HG03103 (cell line): ENCODE data around the gene SURF2.
A peak's percentile ranks its signal among the peaks of the same experiment; 100 is the strongest.
"Not testable (repeated sequence)": the region's sequence is repeated elsewhere in the genome, so short reads cannot be mapped to it uniquely, and the experiment has no call there.

Experiments used
- ATAC-seq: cut with Tn5 transposase; IDR thresholded peaks from one replicate; pipeline ENCODE4 v1.9.1; 2021; ENCODE audit warnings: low read depth; ENCODE audit not compliant: unreplicated experiment

Gene SURF2

DNA sequence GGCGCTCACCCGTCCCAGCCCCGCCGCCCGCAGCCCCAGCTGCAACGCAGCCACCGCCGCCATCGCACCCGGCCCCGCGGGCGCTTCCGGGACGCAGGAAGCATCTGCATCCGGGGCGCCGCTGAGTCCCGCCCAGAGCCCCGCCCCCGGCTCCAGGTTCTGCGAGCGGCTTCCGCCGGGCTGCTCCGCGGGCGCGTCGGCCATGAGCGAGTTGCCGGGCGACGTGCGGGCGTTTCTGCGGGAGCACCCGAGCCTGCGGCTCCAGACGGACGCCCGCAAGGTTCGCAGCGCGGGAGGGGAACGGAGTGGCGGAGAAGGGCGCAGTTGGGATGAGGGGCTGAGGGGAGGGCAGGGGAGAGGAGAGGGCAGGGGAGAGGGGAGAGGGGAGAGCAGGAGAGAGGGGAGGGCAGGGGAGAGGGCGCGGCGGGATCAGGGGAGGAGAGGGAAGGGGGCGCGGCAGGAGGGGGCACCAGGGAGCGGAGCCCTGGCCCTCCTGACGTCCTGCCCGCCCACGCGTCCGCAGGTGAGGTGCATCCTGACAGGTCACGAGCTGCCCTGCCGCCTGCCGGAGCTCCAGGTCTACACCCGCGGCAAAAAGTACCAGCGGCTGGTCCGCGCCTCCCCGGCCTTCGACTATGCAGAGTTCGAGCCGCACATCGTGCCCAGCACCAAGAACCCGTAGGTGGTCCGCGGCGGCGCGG lies at the start of gene SURF2, which contains the start of gene SURF1:
TSS of gene SURF2 (plus strand) at position 160 of the 701 bp plus-strand sequence. CDS start at position 203, 43 bp downstream.
TSS of gene SURF1 (minus strand) at position 97 of the 701 bp plus-strand sequence. CDS start at position 63, 34 bp downstream.
- peak; percentile 67 for ATAC-seq

DNA sequence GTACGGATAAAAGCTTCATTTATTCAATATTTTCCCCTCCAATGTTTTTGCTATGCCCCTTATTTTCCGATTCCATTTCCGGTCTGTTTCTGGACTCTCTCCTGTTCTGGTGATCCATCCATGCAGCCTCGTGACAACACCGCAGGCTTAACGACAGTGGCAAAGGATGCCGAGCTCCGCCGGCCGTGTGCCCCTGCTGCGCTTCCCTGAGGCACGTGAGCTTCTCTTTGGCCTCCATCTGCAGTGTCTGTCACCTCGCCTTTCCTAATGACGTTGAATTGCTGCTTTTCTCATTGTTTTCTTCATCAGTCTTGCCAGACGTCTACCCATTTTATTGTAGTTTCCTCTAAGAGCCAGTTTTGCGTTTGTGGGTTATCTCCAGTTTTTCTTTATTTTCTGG lies 49.0 kb upstream of the SURF2 start:
- no peak for ATAC-seq

GRCh38 chr9:133309608-133310007 lies 46.7 kb upstream of the SURF2 start:
- no peak for ATAC-seq

GRCh38 chr9:133315997-133316396 lies 40.4 kb upstream of the SURF2 start:
- no peak for ATAC-seq

DNA sequence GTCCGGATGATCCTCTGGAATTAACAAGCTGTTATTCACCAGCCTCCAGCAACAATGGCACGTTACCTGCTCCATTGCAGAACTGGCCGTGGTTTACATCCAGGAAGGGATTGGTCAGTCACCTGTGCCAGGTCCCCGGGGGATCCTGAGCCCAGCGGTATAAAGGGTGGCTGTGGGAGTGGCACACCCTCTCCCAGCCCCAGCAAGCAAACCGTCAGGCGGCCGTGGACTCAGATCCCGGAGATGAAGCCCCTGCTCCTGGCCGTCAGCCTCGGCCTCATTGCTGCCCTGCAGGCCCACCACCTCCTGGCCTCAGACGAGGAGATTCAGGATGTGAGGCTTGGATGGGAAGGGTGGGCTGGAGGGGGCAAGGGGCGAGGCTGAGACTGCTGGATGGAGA lies 38.8 kb upstream of the SURF2 start:
- ATAC-seq, result not testable (repeated sequence)

DNA sequence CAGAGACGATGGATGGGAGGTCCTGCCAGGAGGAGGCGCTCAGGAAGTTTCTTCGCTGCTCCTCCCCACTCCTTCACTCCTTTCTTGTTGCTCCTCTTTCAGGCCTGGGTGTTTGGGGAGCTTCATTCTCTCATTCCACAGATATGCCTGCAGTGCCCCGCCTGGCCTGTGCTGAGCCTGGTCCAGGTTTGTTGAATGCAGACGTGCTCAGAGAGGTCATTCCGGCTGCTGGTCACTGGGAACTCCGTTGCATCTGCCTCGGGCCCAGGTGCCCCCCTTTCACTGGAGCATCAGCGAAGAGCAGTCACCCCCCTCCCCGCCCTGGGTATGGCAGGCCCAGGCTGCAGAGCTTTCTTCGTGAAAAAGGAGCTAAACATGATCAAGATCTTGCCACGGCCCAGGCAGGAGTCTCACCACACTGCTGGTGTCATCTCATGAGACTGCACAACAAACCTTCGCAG lies 35.9 kb upstream of the SURF2 start:
- no peak for ATAC-seq

DNA sequence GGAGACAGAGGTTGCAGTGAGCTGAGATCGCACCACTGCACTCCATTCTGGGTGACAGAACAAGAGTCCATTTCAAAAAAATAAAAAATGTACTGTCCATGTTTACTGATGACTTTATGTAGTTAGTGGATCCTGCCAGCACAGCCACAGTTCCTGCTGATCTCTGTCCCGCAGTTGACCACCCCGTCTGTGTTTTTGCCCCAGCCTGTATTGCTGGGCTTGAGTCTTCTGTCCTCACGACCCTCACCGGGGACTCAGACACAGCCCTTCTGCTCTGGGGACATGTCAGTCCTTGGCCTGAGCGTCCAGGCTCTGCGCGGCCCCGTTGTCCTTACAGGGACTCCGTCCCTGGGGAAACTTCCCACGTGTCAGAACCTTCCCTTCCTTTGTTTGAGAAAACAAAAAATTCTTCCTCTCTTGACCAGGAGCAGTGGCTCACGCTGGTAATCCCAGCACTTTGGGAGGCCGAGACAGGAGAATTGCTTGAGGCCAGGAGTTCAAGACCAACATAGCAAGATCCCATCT lies 34.9 kb upstream of the SURF2 start:
- no peak for ATAC-seq

DNA sequence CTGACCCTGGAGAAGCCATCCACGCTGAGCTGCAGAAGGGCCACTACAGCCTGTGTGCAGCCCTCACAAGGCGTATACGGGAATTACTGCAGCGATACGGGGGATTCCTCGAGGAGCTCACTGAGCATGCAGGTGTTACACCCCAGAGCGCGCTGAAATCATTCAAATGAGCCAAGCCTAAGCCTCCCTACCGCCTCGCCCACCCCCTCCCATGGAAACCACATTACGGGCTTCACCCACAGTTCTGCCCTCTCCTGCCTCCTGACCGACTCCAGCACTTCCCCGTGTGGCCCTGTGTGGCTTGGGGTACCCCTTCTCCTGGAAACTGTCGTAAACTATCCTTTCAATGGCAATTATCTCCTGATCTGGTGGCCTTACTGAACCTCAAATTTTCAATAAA lies 33.6 kb upstream of the SURF2 start:
- ATAC-seq, result no peak

- ATAC-seq, result no peak
Measured at GRCh38 chr9:133323211-133323610, 33.1 kb upstream of the SURF2 start.

- no peak for ATAC-seq
Measured at GRCh38 chr9:133323991-133324703, 32.2 kb upstream of the SURF2 start.

DNA sequence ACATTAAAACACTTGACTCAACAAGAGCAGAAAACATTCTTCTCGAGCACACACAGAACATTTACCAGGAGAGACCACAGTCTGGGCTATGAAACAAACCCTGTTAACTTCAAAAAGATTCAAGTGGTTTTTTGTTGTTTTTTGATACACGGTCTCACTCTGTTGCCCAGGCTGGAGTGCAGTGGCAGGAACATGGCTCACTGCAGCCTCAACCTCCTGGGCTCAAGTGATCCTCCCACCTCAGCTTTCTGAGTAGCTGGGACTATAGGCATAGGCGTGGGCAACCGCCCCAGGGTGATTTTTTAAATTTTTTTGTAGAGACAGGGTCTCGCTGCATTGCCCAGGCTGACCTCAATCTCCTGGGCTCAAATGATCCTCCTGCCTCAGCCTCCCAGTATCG lies 29.3 kb upstream of the SURF2 start:
- ATAC-seq, result not testable (repeated sequence)

DNA sequence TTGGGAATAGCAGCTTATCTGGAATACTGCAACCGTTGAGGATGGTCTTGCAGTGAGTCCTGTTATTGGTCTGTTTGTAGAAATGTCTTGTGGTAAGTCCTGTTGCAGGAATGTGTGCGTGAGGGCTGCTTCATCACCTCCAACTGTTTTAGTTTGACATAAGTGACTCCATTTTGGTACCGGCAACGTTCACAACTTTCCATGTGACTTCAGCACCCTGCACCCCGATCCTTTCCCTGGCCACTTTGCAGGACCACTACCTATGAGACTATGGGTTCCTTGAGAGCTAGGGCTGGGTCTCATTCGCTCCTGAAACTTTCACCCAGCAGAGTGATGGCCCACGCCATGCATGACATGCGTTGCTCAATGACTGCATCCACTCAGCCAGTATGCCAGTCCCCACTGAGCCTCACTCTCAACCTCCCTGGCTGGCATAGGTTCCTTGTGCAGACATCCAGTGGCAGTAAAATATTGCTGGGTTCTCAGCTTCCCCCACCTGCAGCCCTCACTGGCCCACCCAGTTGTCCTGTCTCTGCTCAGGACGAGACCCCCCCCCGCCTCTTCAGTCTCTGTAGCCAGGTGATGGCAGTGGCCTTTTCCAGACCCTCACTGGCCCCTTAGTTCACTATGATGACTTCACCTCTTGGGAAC lies 28.4 kb upstream of the SURF2 start:
- no peak for ATAC-seq

- ATAC-seq, result not testable (repeated sequence)
Measured at GRCh38 chr9:133329306-133330156, 26.8 kb upstream of the SURF2 start.

GRCh38 chr9:133331221-133331620 lies 25.1 kb upstream of the SURF2 start:
- ATAC-seq, result no peak

GRCh38 chr9:133331641-133332380 lies 24.5 kb upstream of the SURF2 start:
- ATAC-seq, result no peak

GRCh38 chr9:133332381-133332730 lies 24.0 kb upstream of the SURF2 start:
- ATAC-seq, result no peak

DNA sequence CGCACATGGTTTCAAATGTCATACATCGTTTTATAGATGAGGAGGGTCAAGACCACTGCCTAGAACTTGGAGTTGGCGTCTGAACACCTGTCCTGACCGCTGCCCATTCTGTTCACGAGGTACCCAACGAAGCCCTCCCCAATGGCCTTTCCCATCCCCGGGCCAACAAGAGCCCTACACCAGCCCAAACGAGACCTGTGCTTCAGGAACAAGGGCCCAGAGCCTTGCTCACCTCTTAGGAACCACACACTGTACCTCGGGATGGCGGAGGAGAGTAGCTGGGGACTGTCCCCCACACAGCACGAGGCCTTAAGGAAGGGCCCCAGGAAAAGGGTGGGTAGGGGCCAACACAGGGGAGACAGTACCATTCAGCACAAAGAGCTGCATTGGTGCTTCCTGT lies 23.3 kb upstream of the SURF2 start:
- ATAC-seq, result no peak

- no peak for ATAC-seq
Measured at GRCh38 chr9:133333566-133333965, 22.8 kb upstream of the SURF2 start.

GRCh38 chr9:133334161-133334560 lies 22.2 kb upstream of the SURF2 start:
- ATAC-seq, result no peak

- ATAC-seq, result not testable (repeated sequence)
Measured at GRCh38 chr9:133334888-133335287, 21.5 kb upstream of the SURF2 start.
